Erythroblast (primary cell): ENCODE results near the gene MYL6.
A peak's percentile ranks its signal among the peaks of the same experiment; 100 is the strongest.

ENCODE experiments used
- DNase-seq, 2 experiments: peaks; one replicate each; lab custom pipeline; 2025; lab: John Stamatoyannopoulos, UW
- GATA1 ChIP-seq: IDR thresholded peaks from 2 replicates; pipeline ENCODE4 v1.6.1; 2011; ENCODE audit warnings: low read depth, mild to moderate bottlenecking, control low read depth, low read length, moderate library complexity
- POLR2A ChIP-seq: IDR thresholded peaks from 2 replicates; pipeline ENCODE4 v1.6.1; 2011; ENCODE audit warnings: mild to moderate bottlenecking, low read length

Gene MYL6

DNA sequence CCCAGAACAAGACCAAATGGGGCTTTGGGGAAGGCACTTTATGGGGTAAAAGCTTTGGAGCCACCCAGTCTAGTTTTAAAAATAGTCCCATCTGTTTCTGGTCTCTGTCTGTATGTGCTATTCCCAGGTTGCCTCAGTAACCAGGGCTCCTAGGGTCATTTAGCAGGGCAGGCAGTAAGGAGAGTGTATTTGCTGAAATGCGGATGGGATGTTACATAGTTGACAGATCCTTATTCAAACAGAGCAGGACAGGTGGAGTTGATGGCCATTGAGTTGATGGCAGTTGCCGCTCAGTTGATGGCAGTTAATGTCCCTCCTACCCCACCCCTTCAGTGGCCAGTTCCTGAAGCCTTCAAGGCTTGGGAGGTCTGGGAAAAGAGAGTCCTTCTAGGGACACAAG lies 35.5 kb upstream of the MYL6 start:
- TF ChIP-seq GATA1: no peak
- TF ChIP-seq POLR2A: no peak

DNA sequence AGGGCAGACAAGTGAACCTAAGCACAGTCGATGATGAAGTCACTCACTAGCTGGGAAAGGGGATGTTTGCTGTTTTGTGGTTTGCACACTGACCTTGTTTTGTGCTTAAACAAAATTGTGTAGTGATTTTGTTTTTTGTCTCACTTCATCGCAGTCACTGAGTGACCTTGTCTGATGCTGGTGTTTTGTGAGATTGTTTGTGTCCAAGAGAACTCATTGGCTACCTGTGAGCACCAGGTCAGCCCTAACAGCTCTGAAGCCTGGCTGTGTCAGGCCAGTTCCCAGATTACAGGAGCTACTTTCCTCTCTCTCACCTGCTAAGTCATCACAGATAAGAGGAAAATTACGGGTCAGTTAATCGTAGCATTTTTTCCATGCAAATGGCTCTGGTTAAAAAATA lies 34.0 kb upstream of the MYL6 start:
- TF ChIP-seq POLR2A (no peak), GATA1 (no peak)

More for the DNA sequence above, 35.5 kb upstream of the MYL6 start:
- DNase-seq: no peak

GRCh38 chr12:56126732-56127239 lies 31.4 kb upstream of the MYL6 start:
- DNase-seq: peak; percentile 79 to 86
- TF ChIP-seq POLR2A: no peak
- no peak for TF ChIP-seq GATA1

More for the DNA sequence above, 34.0 kb upstream of the MYL6 start:
- no peak for DNase-seq

DNA sequence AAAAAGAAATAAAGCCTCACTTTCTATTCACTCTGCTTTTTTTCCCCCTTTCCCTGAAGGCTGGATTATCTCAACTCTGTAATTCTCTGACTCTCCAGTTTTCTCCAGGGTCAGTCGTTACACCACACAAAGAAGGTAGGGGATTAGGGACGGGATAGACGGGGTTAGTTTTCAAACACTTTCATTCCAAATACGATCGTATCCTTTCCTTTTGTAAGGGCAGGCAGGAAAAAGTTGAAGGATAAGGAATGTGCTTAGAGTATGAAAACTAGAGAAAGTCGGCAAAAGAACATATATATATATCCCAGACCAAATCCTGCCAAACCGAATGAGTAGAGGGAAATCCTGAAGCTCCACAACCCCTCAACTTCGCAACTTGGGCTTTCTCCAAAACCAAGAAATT lies 30.7 kb upstream of the MYL6 start:
- no peak for DNase-seq
- TF ChIP-seq GATA1 (no peak), POLR2A (no peak)

DNA sequence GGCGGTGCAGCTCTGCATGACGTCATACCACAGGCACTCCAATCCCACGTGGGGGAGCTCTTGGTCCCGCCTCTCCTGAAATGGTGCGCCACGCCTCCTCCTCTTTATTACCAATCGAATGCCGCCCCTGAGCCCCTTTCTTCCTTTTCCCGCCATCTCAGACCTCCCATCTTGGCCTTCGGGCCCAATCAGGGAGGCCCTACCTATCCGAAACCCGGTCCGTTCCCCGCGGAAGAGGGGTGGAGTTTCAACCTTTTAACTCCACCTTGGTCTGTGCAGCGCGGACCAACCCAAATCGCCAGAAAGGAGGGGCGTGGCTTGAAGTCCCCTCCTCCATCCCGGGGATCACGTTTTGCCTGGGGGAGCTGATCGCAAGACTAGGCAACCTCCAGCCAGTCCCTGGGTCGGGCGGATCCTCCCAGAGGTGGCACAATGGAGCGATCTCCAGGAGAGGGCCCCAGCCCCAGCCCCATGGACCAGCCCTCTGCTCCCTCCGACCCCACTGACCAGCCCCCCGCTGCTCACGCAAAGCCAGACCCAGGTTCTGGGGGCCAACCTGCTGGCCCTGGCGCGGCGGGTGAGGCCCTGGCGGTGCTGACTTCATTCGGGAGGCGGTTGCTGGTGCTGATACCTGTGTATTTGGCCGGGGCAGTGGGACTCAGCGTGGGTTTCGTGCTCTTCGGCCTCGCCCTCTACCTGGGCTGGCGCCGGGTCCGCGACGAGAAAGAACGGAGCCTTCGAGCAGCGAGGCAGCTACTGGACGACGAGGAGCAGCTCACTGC lies 30.1 kb upstream of the MYL6 start, which contains the start of gene ESYT1:
Gene ESYT1, plus strand, starts transcription at position 380 of the 782 bp plus-strand sequence. Its CDS starts 53 bp downstream, at position 433.
- TF ChIP-seq GATA1 (no peak), POLR2A (peak; percentile 93)

GRCh38 chr12:56128670-56129205 lies 29.4 kb upstream of the MYL6 start:
- DNase-seq: peak; percentile 47 to 65
- TF ChIP-seq POLR2A: no peak
- no peak for TF ChIP-seq GATA1

More for the DNA sequence above, 30.1 kb upstream of the MYL6 start, which contains the start of gene ESYT1:
- DNase-seq: peak; percentile 99 to 100

DNA sequence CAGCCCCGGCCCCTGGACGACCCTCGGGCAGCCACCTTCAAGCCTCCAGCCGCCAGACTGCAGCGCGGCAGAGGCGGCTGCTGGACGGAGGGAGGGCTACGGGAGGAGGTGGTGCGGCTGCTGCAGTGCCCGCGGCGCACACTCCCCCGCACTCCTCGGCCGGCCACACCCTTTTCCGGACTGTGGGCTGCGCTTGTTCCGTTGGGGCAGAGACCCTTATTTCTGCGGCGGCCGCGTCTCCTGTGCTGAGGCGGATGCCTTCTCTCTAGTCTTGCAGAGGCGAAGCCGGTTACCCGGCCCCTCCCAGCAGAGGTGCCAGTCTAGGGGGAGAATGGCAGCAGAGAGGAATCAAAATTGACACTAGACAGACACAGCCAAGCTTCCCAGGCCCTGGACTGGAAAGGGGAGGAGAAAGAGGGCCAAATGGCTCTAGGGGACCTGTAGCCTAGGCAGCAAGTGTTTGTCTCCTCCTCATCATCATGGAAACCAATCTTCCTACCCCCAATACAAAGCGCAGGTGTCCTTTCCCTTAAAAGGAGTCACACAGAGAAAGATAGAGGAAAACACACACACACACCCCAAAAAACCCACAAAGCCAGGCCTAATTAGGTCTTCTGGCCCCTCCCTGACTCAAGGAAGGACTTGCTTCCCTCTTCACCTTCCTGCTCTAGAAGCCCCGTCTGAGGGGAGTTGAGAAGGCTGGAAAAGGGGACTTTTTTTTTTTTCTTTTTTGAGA lies 28.8 kb upstream of the MYL6 start:
- TF ChIP-seq POLR2A (peak; percentile 28), GATA1 (no peak)
- peak; percentile 70 to 74 for DNase-seq

DNA sequence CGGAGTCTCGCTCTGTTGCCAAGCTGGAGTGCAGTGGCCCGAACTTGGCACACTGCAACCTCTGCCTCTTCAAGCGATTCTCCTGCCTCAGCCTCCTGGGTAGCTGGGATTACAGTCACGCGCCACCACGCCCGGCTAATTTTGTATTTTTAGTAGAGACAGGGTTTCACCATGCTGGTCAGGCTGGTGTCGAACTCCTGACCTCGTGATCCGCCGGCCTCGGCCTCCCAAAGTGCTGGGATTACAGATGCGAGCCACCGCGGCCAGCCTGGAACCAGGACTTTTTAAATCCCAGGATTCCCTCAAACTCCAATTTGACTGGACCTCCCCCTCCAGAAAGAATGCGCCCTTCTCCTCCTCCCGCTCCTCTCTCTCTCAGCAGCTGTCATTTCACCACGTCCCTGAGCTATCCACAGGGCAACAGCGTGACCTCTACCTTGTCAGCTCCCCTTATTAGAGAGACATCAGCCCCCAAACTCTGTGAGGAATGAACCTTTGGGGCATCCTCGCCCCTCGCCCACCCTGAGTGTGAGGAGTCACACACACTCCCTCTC lies 28.1 kb upstream of the MYL6 start:
- no peak for DNase-seq
- TF ChIP-seq GATA1: no peak
- no peak for TF ChIP-seq POLR2A

DNA sequence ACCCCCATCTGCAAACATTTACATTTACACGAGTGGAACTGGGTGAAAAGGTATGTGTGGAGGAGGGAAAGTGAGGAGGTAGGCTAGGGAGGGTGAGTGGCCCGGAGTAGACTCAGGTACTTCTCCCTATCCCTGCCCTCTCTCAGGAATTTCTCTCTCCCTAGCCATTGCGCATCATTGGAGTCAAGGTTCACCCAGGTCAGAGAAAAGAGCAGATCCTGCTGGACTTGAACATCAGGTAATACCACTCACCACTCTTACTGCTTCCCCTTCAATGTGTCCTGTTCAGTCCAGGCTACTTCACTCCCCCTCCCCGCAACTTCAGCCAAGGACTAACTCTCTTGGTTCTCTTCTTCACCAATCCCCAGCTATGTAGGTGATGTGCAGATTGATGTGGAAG lies 27.3 kb upstream of the MYL6 start:
- DNase-seq: no peak
- TF ChIP-seq GATA1: no peak
- TF ChIP-seq POLR2A: no peak

- TF ChIP-seq POLR2A: no peak
- no peak for TF ChIP-seq GATA1
- DNase-seq: no peak
These were observed 23.3 kb upstream of the MYL6 start for GRCh38 chr12:56134897-56135296.

GRCh38 chr12:56137853-56138571 lies 20.1 kb upstream of the MYL6 start:
- DNase-seq: no peak
- no peak for TF ChIP-seq POLR2A
- no peak for TF ChIP-seq GATA1

DNA sequence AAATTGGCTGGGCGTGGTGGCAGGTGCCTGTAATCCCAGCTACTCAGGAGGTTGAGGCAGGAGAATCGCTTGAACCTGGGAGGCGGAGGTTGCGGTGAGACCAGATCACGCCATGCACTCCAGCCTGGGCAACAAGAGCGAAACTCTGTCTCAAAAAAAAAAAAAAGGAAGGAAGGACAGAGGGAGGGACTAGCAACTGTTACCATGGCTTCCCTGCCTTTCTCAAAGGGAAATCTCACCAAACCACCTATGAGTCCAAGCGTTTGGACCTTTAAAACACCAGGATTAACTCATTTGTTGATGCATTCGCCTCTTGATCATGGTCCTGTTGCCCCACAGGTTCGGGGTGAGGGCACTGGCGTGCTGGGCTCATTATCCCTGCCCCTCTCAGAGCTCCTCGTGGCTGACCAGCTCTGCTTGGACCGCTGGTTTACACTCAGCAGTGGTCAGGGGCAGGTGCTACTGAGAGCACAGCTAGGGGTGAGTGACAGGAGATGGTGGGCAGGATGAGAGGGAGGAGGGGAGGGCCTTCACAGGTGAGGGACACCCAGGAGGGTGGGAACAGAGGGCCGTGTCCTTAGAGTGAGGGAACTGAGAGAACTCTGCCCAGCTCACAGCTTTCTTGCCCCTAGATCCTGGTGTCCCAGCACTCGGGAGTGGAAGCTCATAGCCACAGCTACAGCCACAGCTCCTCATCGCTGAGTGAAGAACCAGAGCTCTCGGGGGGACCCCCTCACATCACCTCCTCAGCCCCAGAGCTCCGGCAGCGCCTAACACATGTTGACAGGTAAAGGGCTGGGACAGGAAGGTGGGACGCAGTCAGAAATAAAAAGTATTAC lies 16.0 kb upstream of the MYL6 start:
- DNase-seq: no peak
- TF ChIP-seq POLR2A (no peak), GATA1 (no peak)

GRCh38 chr12:56143217-56143616 lies 14.9 kb upstream of the MYL6 start:
- no peak for DNase-seq

More at GRCh38 chr12:56143217-56143616, 14.9 kb upstream of the MYL6 start:
- TF ChIP-seq POLR2A (no peak), GATA1 (no peak)
